K562 treated with DMSO at 1 percent for 12 hours (cell line): ENCODE results near the gene LGALS7. TPM values are rescaled to one million over a fixed set of nuclear protein-coding genes. Genes with fewer than 3 reads are reported as not detected.

Experiments used
- total RNA-seq: library from RNA; unstranded; fragments of 300-600 nt; gene quantifications from 2 replicates; pipeline ENCODE4 v1.2.3, GENCODE V29; 2022; ENCODE audit not compliant: insufficient read depth

Gene LGALS7
- not detected in 2 replicates for total RNA-seq

DNA sequence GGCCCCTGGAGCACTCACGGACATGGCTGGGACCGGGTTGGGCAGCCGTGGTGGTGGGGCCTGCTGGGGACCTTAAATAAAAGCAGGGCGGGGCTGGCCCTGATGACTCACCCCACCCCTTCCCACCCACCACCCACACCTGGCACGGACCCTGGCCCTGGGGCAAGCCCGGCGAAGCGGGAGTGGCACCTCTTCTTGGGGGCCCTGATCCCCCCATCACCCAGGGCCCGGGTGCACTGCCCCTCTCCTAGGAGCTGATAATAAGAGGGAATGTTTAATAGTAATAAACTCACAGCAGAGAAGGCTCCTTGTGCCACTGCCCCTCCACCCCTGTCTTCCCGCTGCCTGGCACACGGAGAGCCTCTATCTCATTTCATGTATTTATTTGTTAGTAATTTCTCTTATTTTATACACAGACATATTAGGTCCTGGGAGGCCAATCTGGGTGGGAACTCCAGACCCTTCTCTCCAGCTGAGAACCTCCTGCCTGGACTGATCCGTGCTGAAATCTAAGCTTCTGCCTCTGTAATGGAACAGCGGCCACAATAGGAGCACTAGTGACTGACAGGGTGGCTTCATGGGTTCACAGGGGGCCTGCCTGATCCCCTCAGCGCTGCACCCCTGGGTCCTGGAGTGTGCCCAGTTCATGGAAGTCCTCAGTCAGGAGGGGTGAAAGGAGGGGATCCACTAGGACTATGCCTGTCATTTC is at the start of gene LGALS7:
LGALS7 (minus strand) TSS at position 49 of the 709 bp plus-strand sequence; CDS start at position 24, 25 bp downstream.

DNA sequence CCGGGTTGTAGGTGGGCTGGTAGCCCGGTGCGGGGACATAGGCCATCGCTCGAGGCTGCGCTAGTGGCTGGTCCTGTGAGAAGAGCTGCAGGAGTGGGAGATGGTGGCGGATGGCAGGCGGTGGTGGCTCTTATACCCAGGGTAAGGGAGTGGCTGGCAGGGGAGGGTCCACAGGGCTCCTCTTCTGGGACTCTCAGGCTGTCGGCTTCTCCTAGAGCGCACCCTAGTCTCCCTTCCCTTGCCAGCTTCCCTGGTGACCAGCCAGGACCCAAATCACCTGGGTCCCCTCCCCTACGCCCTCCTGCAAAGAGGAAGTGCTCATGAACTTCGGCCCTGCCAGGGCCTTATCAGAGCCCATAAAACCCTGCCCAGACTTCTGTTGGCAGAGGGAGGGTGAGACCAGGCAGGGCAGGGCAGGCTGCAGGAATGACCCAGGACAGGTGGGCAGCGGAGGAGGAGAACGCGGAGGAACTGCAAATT is 39.6 kb upstream of the LGALS7 start, which contains the start of gene LGALS4:
LGALS4 (minus strand) TSS at position 105 of the 480 bp plus-strand sequence; CDS start at position 46, 59 bp downstream.

DNA sequence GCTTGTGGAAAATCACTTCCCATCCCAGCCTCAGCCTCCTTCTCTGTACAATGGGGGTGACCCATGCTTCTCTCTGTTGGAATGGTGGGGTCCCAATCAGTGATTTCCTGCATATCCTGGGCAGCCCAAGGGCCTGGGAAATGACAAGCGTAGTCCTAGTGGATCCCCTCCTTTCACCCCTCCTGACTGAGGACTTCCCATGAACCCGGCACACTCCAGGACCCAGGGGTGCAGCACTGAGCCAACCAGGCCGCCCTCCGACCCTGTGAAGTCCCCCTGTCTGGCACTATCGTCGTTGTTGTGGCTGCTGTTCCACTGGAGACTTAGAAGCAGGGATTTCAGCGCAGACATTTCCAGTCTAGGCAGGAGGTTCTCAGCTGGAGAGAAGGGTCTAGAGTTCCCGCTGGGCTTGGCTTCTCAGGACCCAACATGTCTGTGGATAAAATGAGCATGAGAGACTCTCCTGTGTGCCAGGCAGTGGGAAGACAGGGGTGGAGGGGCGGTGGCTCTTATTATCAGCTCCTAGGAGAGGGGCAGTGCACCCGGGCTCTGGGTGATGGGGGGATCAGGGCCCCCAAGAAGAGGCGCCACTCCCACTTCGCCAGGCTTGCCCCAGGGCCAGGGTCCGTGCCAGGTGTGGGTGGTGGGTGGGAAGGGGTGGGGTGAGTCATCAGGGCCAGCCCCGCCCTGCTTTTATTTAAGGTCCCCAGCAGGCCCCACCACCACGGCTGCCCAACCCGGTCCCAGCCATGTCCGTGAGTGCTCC is 15.3 kb upstream of the LGALS7 start, which contains the start of gene LGALS7B:
LGALS7B (plus strand) TSS at position 723 of the 766 bp plus-strand sequence; CDS start at position 750, 27 bp downstream.

GRCh38 chr19:38744298-38744681 is 29.0 kb downstream of the LGALS7 start, which contains the start of gene CAPN12:
TSS of gene CAPN12 (minus strand) at chr19:38744474. CDS start at chr19:38744165, 309 bp downstream.

Other genes with a start within 250 kb of the LGALS7 start
- 0.46 TPM in 1 of 2 replicates, not detected in the other for gene MAP4K1, start 155.6 kb downstream of the LGALS7 start, total RNA-seq
- 599 and 724 TPM in 2 replicates for gene EIF3K, start 154.3 kb downstream of the LGALS7 start, total RNA-seq
- 213 and 290 TPM in 2 replicates for gene ACTN4, start 125.9 kb downstream of the LGALS7 start, total RNA-seq
- gene CAPN12, start 29.0 kb downstream of the LGALS7 start, total RNA-seq: 1.4 TPM in 1 of 2 replicates, not detected in the other
- not detected in 2 replicates for gene LGALS7B, start 15.7 kb upstream of the LGALS7 start, total RNA-seq
- 13.7 TPM in 1 of 2 replicates, not detected in the other for gene LGALS4, start 39.4 kb upstream of the LGALS7 start, total RNA-seq
- 222 and 244 TPM in 2 replicates for gene ECH1, start 58.3 kb upstream of the LGALS7 start, total RNA-seq
- 265 and 395 TPM in 2 replicates for gene HNRNPL, start 76.5 kb upstream of the LGALS7 start, total RNA-seq
- 6.4 and 7.8 TPM in 2 replicates for gene RINL, start 104.8 kb upstream of the LGALS7 start, total RNA-seq
- gene SIRT2, start 126.1 kb upstream of the LGALS7 start, total RNA-seq: 92.8 and 102 TPM in 2 replicates
- gene NFKBIB, start 126.5 kb upstream of the LGALS7 start, total RNA-seq: 23.6 and 27.6 TPM in 2 replicates
- gene CCER2, start 138.7 kb upstream of the LGALS7 start, total RNA-seq: not detected in 2 replicates
- 18.2 and 19.6 TPM in 2 replicates for gene SARS2, start 157.2 kb upstream of the LGALS7 start, total RNA-seq
- 71.4 and 112 TPM in 2 replicates for gene MRPS12, start 157.4 kb upstream of the LGALS7 start, total RNA-seq
- gene FBXO17, start 202.2 kb upstream of the LGALS7 start, total RNA-seq: 22.5 and 27.5 TPM in 2 replicates